Right kidney (tissue), 9 donors: ENCODE data around the gene COL1A1.

ENCODE experiments used
- DNase-seq: peaks from one replicate; pipeline ENCODE4 v3.0.0-alpha.2; 2016
- long read RNA-seq, 8 donors: transcript quantifications; one replicate each; lab custom pipeline, GENCODE V29; 2026

COL1A1 gene
- long read RNA-seq, donor 1, full-length matches to known transcripts = 31 of 117 reads
- long read RNA-seq, donor 1, partial matches to known transcripts = 86 of 117 reads
- long read RNA-seq, donor 1, other reads (novel, unspliced or antisense) = 0 of 117 reads
- long read RNA-seq, donor 2, full-length matches to known transcripts = 41 of 162 reads
- long read RNA-seq, donor 2, partial matches to known transcripts = 121 of 162 reads
- long read RNA-seq, donor 2, other reads (novel, unspliced or antisense) = 0 of 162 reads
- long read RNA-seq, donor 3, full-length matches to known transcripts = 31 of 82 reads
- long read RNA-seq, donor 3, partial matches to known transcripts = 51 of 82 reads
- long read RNA-seq, donor 3, other reads (novel, unspliced or antisense) = 0 of 82 reads
- long read RNA-seq, donor 4, full-length matches to known transcripts = 56 of 307 reads
- long read RNA-seq, donor 4, partial matches to known transcripts = 251 of 307 reads
- long read RNA-seq, donor 4, other reads (novel, unspliced or antisense) = 0 of 307 reads
- long read RNA-seq, donor 5, full-length matches to known transcripts = 61 of 157 reads
- long read RNA-seq, donor 5, partial matches to known transcripts = 96 of 157 reads
- long read RNA-seq, donor 5, other reads (novel, unspliced or antisense) = 0 of 157 reads
- long read RNA-seq, donor 6, full-length matches to known transcripts = 41 of 235 reads
- long read RNA-seq, donor 6, partial matches to known transcripts = 194 of 235 reads
- long read RNA-seq, donor 6, other reads (novel, unspliced or antisense) = 0 of 235 reads
- long read RNA-seq, donor 7 = 0 reads
- long read RNA-seq, donor 8, full-length matches to known transcripts = 67 of 172 reads
- long read RNA-seq, donor 8, partial matches to known transcripts = 105 of 172 reads
- long read RNA-seq, donor 8, other reads (novel, unspliced or antisense) = 0 of 172 reads

GRCh38 chr17:50201276-50201854 is at the start of gene COL1A1:
TSS of gene COL1A1 (minus strand) at chr17:50201631. CDS start at chr17:50201513, 118 bp downstream.
- DNase-seq = peak; percentile 70

- DNase-seq = no peak
Measured at GRCh38 chr17:50248255-50248654, 46.8 kb upstream of the COL1A1 start.

GRCh38 chr17:50244771-50245170 is 43.3 kb upstream of the COL1A1 start:
- DNase-seq = no peak

- DNase-seq = no peak
Measured at GRCh38 chr17:50241431-50241830, 40.0 kb upstream of the COL1A1 start.

- DNase-seq = no peak
Measured at GRCh38 chr17:50240851-50241250, 39.4 kb upstream of the COL1A1 start.

GRCh38 chr17:50239937-50240336 is 38.5 kb upstream of the COL1A1 start:
- DNase-seq = no peak

GRCh38 chr17:50238601-50239280 is 37.3 kb upstream of the COL1A1 start:
- no peak for DNase-seq

- DNase-seq = no peak
Measured at GRCh38 chr17:50237901-50238300, 36.5 kb upstream of the COL1A1 start.

- no peak for DNase-seq
Measured at GRCh38 chr17:50234581-50234980, 33.1 kb upstream of the COL1A1 start.

- no peak for DNase-seq
Measured at GRCh38 chr17:50225701-50226240, 24.3 kb upstream of the COL1A1 start.

- DNase-seq = no peak
Measured at GRCh38 chr17:50222922-50223321, 21.5 kb upstream of the COL1A1 start.

- no peak for DNase-seq
Measured at GRCh38 chr17:50221864-50222545, 20.6 kb upstream of the COL1A1 start.

GRCh38 chr17:50221266-50221863 is 19.9 kb upstream of the COL1A1 start:
- DNase-seq = peak; percentile 4

GRCh38 chr17:50220811-50221210 is 19.4 kb upstream of the COL1A1 start:
- no peak for DNase-seq

GRCh38 chr17:50219939-50220465 is 18.6 kb upstream of the COL1A1 start:
- DNase-seq = no peak

- DNase-seq = no peak
Measured at GRCh38 chr17:50219342-50219741, 17.9 kb upstream of the COL1A1 start.

GRCh38 chr17:50218771-50219315 is 17.4 kb upstream of the COL1A1 start:
- DNase-seq = peak; percentile 5

- peak; percentile 12 for DNase-seq
Measured at GRCh38 chr17:50218071-50218759, 16.8 kb upstream of the COL1A1 start.

GRCh38 chr17:50217591-50217990 is 16.2 kb upstream of the COL1A1 start:
- no peak for DNase-seq
